CD14-positive monocyte (primary cell): Measurements from ENCODE around the gene ERMAP. TPM values are rescaled to one million over a fixed set of nuclear protein-coding genes. Genes with fewer than 3 reads are reported as not detected.
A peak's percentile ranks its signal among the peaks of the same experiment; 100 is the strongest.

Experiments
- DNase-seq, 3 donors: peaks; one replicate each; pipeline ENCODE4 v3.0.0-alpha.2; 2011 to 2022
- H2AFZ ChIP-seq: 2 replicates; pipeline ENCODE4 v1.6.0; 2012; ENCODE audit warnings: mild to moderate bottlenecking, low read depth, low read length, inconsistent platforms; ENCODE audit not compliant: insufficient read depth, poor library complexity, severe bottlenecking
- H3K27ac ChIP-seq, 2 donors: 1 replicate in 1 of 2; 2 replicates in 1 of 2; pipeline ENCODE4 v1.5.1; 2012 to 2013; ENCODE audit warnings: low read length in 2 of 2, control low read depth in 1 of 2, inconsistent platforms in 1 of 2, low read depth in 1 of 2, mild to moderate bottlenecking in 1 of 2
- H3K27me3 ChIP-seq, 2 donors: one replicate each; pipeline versions ENCODE4 v1.6.0 to v1.6.1; 2011 to 2013; ENCODE audit warnings: low read length in 2 of 2; ENCODE audit not compliant: control insufficient read depth in 2 of 2, insufficient read depth in 2 of 2
- H3K36me3 ChIP-seq, 2 donors: replicated peaks in 1 of 2; 1 replicate in 1 of 2; 2 replicates in 1 of 2; pipeline versions ENCODE4 v1.5.1 to v1.6.1; 2012 to 2013; ENCODE audit warnings: low read length in 2 of 2, control low read depth in 1 of 2, inconsistent platforms in 1 of 2, mild to moderate bottlenecking in 1 of 2; ENCODE audit not compliant: insufficient read depth in 2 of 2, control insufficient read depth in 1 of 2
- H3K4me1 ChIP-seq, 2 donors: 1 replicate in 1 of 2; 2 replicates in 1 of 2; pipeline versions ENCODE4 v1.5.1 to v1.6.1; 2012 to 2013; ENCODE audit warnings: low read length in 2 of 2, control low read depth in 1 of 2, inconsistent platforms in 1 of 2, mild to moderate bottlenecking in 1 of 2, moderate library complexity in 1 of 2; ENCODE audit not compliant: insufficient read depth in 2 of 2, control insufficient read depth in 1 of 2
- H3K4me2 ChIP-seq: replicated peaks from 2 replicates; pipeline ENCODE3; 2012; ENCODE audit warnings: low read length, moderate library complexity, mild to moderate bottlenecking; ENCODE audit not compliant: poor library complexity, severe bottlenecking; ENCODE audit errors: extremely low read depth
- H3K4me3 ChIP-seq, 3 experiments: fragments of 200-600 bp in 1 of 3; sonication (generic) in 1 of 3; replicated peaks in 1 of 3; 1 replicate in 2 of 3; 2 replicates in 1 of 3; pipeline ENCODE4 v1.5.1; 2011 to 2013; ENCODE audit warnings: low read length in 3 of 3, mild to moderate bottlenecking in 3 of 3, control low read depth in 2 of 3, low read depth in 2 of 3, inconsistent platforms in 1 of 3, moderate library complexity in 1 of 3
- H3K79me2 ChIP-seq: 2 replicates; pipeline ENCODE4 v1.6.0; 2012; ENCODE audit warnings: mild to moderate bottlenecking, control low read depth, inconsistent platforms, low read length, moderate library complexity; ENCODE audit not compliant: insufficient read depth
- H3K9ac ChIP-seq: 2 replicates; pipeline ENCODE4 v1.6.0; 2017; ENCODE audit warnings: low read length, mild to moderate bottlenecking; ENCODE audit not compliant: insufficient read depth, poor library complexity, severe bottlenecking
- H3K9me3 ChIP-seq, 2 donors: replicated peaks in 1 of 2; 1 replicate in 1 of 2; 2 replicates in 1 of 2; pipeline versions ENCODE4 v1.5.1 to v1.6.1; 2012 to 2013; ENCODE audit warnings: low read length in 2 of 2, control low read depth in 1 of 2; ENCODE audit not compliant: control insufficient read depth in 1 of 2, insufficient read depth in 1 of 2
- H4K20me1 ChIP-seq: 2 replicates; pipeline ENCODE4 v1.6.0; 2012; ENCODE audit warnings: mild to moderate bottlenecking, low read length, control low read depth, moderate library complexity; ENCODE audit not compliant: insufficient read depth
- H3K27ac Mint-ChIP-seq, 7 donors: one replicate each; pipeline ENCODE4 v1.8.0; 2020; ENCODE audit warnings: mild to moderate bottlenecking in 7 of 7, mixed read lengths in 7 of 7, moderate library complexity in 6 of 7, inconsistent platforms in 2 of 7
- H3K27me3 Mint-ChIP-seq, 3 donors: one replicate each; pipeline ENCODE4 v1.8.0; 2021 to 2022; ENCODE audit warnings: low read depth in 3 of 3, mild to moderate bottlenecking in 3 of 3, mixed read lengths in 3 of 3, moderate library complexity in 3 of 3, inconsistent platforms in 1 of 3
- H3K36me3 Mint-ChIP-seq, 2 donors: one replicate each; pipeline ENCODE4 v1.8.0; 2020; ENCODE audit warnings: mixed read lengths in 2 of 2, inconsistent platforms in 1 of 2, mild to moderate bottlenecking in 1 of 2
- H3K4me1 Mint-ChIP-seq: one replicate; pipeline ENCODE4 v1.8.0; 2020; ENCODE audit warnings: mild to moderate bottlenecking, mixed read lengths
- H3K4me3 Mint-ChIP-seq, 2 donors: one replicate each; pipeline ENCODE4 v1.8.0; 2020; ENCODE audit warnings: mild to moderate bottlenecking in 2 of 2, mixed read lengths in 2 of 2, moderate library complexity in 1 of 2
- H3K9me3 Mint-ChIP-seq, 7 donors: one replicate each; pipeline ENCODE4 v1.8.0; 2020 to 2022; ENCODE audit warnings: mixed read lengths in 7 of 7, mild to moderate bottlenecking in 6 of 7, moderate library complexity in 6 of 7, inconsistent platforms in 2 of 7
- WGBS: methylation state at CpG from one replicate; pipeline ENCODE4 v1.1.5; 2013; ENCODE audit warnings: missing lambda C conversion rate; ENCODE audit not compliant: insufficient coverage; 5-methylcytosine and 5-hydroxymethylcytosine counted together
- intact Hi-C, 2 donors: fragments of 100-400 bp; cut with micrococcal nuclease; formaldehyde crosslinking; loops; one replicate each; pipeline versions ENCODE4 v1.15.0 to v1.15.1; 2023
- polyA plus RNA-seq, 3 donors: library from polyadenylated mRNA; depleted of rRNA in 1 of 3; unstranded in 2 of 3; stranded (reverse) in 1 of 3; fragments of 300-500 nt in 2 of 3; fragments of >200 nt in 1 of 3; fragmentation: Illumina TruSeq in 2 of 3; gene quantifications; 1 replicate in 2 of 3; 2 replicates in 1 of 3; pipeline ENCODE4 v1.2.3, GENCODE V29; 2012 to 2021
- TF ChIP-seq, protein P1 (sequence below): fragments of 200-600 bp; IDR thresholded peaks from one replicate; pipeline ENCODE4 v1.8.0; 2022; ENCODE audit warnings: antibody characterized with exemption, mild to moderate bottlenecking

The ERMAP gene
- polyA plus RNA-seq, 3 donors: 6.0 to 22.7 (median 8.4) TPM

DNA sequence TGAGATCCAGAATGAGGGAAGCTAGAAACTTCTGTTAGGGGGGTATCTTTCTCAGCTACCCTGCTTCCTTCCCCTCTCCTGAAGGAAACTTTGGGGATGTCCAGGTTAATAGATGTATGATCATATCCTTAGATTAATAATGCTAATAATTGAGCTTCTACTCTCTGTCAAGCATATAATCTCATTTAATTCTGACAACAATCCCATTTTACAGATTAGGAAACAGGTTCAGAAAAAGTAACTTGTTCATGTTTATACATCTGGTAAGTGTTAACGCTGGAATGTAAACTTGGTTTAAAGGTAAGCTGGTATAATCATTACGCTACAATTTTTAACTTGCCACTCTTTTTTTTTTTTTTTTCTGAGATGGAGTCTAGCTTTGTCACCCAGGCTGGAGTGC, 33.8 kb upstream of the ERMAP start:
- Histone ChIP-seq H3K36me3 (peaks cover 18 to 42% of the 10 kb centered on the region in 2 donors), H3K9me3 (no peaks in the 10 kb centered on the region), H3K27me3 (peaks cover 4 to 24% of the 10 kb centered on the region in 2 donors), H3K27ac (no peak overlapping the region), H2AFZ (no peak overlapping the region), H4K20me1 (no peaks in the 10 kb centered on the region), H3K9ac (no peak overlapping the region), H3K79me2 (no peaks in the 10 kb centered on the region), H3K4me1 (peaks cover 7 to 11% of the 10 kb centered on the region in 2 donors), H3K4me3 (no peak overlapping the region), H3K4me2 (no peak overlapping the region)
- intact Hi-C loops: loop anchor here in 1 of 2 donors (5.0 kb wide), 1 partner anchor 129 kb away; no protein-coding TSS in a partner anchor
- no CpG with 5 or more reads among the region's 2 CpGs for WGBS
- H3K27me3 Mint-ChIP-seq: peaks cover 21 to 28% (median 25%) of the 10 kb centered on the region in 3 donors
- H3K36me3 Mint-ChIP-seq: peaks cover 53 to 54% of the 10 kb centered on the region in 2 donors
- DNase-seq: no peak
- no peak overlapping the region for H3K27ac Mint-ChIP-seq
- peaks cover 0 to 7% (median 1%) of the 10 kb centered on the region in 7 donors for H3K9me3 Mint-ChIP-seq
- peaks cover 13% of the 10 kb centered on the region for H3K4me1 Mint-ChIP-seq
- H3K4me3 Mint-ChIP-seq: no peak overlapping the region
- TF ChIP-seq, protein P1, sequence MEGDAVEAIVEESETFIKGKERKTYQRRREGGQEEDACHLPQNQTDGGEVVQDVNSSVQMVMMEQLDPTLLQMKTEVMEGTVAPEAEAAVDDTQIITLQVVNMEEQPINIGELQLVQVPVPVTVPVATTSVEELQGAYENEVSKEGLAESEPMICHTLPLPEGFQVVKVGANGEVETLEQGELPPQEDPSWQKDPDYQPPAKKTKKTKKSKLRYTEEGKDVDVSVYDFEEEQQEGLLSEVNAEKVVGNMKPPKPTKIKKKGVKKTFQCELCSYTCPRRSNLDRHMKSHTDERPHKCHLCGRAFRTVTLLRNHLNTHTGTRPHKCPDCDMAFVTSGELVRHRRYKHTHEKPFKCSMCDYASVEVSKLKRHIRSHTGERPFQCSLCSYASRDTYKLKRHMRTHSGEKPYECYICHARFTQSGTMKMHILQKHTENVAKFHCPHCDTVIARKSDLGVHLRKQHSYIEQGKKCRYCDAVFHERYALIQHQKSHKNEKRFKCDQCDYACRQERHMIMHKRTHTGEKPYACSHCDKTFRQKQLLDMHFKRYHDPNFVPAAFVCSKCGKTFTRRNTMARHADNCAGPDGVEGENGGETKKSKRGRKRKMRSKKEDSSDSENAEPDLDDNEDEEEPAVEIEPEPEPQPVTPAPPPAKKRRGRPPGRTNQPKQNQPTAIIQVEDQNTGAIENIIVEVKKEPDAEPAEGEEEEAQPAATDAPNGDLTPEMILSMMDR: no peak

DNA sequence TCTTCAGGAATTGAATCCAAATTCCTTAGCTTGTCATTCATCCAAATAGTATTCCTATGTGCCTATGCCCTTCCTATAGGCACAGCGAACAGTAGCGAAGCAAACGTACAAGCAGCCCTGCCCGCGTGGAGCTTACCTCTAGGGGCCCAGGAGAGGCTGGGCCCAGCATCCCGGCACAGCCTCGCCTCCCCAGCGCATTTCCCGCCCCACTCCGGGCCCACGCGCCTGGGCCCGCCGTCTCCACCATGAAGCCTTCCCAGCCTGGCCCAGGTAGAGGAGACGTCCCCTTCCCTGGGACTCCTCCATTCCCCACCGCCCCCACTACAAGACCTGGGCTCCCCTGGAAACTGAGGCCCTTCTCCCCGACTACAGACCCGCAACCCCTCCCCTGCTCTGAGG, 32.4 kb upstream of the ERMAP start:
- peaks cover 4 to 24% of the 10 kb centered on the region in 2 donors for H3K27me3 ChIP-seq
- peak overlapping the region; percentile 65 for H3K4me2 ChIP-seq
- H4K20me1 ChIP-seq: no peaks in the 10 kb centered on the region
- peaks cover 21 to 29% (median 25%) of the 10 kb centered on the region in 3 donors for H3K27me3 Mint-ChIP-seq
- H3K79me2 ChIP-seq: no peaks in the 10 kb centered on the region
- H3K36me3 ChIP-seq: peaks cover 14 to 28% of the 10 kb centered on the region in 2 donors
- H3K36me3 Mint-ChIP-seq: peaks cover 42% of the 10 kb centered on the region in 2 donors
- no peak overlapping the region for H3K27ac Mint-ChIP-seq
- TF ChIP-seq, protein P1: no peak
- no peak overlapping the region for H3K27ac ChIP-seq
- H3K9ac ChIP-seq: peak overlapping the region; percentile 43
- H3K4me3 ChIP-seq: peak overlapping the region in 1 of 3 experiments; percentile 56
- no peaks in the 10 kb centered on the region for H3K9me3 ChIP-seq
- peak overlapping the region; percentile 77 to 90 for H3K4me3 Mint-ChIP-seq
- intact Hi-C loops: loop anchor here in 1 of 2 donors (5.0 kb wide), 1 partner anchor 128 kb away; no protein-coding TSS in a partner anchor
- H3K4me1 Mint-ChIP-seq: peaks cover 13% of the 10 kb centered on the region
- 97% methylated on average over 12 of the region's 18 CpGs for WGBS
- peaks cover 7 to 11% of the 10 kb centered on the region in 2 donors for H3K4me1 ChIP-seq
- no peak for DNase-seq
- H3K9me3 Mint-ChIP-seq: peaks cover 0 to 7% (median 1%) of the 10 kb centered on the region in 7 donors
- no peak overlapping the region for H2AFZ ChIP-seq
